HG02610 (cell line): ENCODE data around the gene OCA2.
"Not testable (repeated sequence)": the region's sequence is repeated elsewhere in the genome, so short reads cannot be mapped to it uniquely, and the experiment has no call there.

Source experiments
- ATAC-seq: cut with Tn5 transposase; IDR thresholded peaks from one replicate; pipeline ENCODE4 v1.9.1; 2021; ENCODE audit warnings: mild to moderate bottlenecking, moderate library complexity; ENCODE audit not compliant: unreplicated experiment

Gene OCA2

DNA sequence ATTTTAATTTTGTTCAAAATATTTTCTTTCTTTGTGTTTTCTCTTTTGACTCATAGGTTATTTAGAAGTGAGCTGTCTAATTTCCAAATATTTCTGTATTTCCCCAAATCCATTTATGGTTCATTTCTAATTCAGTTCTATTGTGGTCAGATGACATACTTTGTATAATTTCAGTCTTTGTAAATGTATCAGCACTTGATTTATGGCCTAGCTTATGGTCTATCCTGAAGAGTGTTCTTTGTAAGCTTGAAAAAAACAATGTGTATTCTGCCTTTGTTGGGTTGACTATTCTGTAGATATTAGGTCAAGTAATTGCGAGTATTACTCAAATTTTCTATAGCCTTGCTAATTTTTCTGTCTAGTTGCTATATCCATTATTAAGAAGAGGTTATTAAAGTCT is 311.2 kb downstream of the OCA2 start:
- ATAC-seq, result no peak

DNA sequence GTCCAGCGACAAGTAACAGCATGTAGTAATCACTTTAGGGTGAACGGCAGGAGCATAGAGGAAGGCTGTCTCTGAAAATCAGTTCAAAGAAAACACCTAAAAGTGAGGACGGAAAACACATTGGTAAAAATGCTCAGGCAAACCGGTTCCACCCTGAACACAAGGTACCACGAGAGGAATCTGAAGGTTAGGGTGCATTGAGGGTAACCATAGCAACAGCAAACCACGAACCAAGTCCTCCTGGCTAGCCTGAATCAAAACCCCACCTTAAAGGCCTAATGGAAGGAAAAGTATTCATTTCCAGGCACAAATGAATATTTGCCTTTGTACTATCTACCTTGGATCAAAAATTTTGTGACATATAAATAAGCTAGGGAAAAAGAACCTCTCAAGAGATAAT is 315.0 kb downstream of the OCA2 start:
- no peak for ATAC-seq

GRCh38 chr15:27783678-27784077 is 315.4 kb downstream of the OCA2 start:
- ATAC-seq, result no peak

DNA sequence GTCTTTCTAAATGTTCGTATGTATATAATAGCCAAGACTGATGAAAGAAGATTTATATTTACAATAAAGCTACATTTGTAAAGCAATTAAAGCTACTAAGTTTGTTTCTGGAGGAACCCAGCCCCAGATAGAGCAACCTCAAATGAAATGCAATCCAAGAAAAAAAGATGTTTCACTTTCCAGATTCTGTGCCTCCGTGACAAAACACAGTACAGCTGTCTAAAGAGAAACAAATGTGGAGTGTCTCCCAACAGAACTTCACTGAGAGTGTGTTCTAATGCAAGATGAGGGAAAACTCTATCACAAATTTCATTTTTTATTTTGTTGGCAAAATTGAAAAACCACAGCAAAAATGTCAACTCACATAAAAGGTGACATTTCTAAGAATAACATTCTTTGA is 317.0 kb downstream of the OCA2 start:
- no peak for ATAC-seq

- ATAC-seq, result no peak
Observed at GRCh38 chr15:27776501-27776900, 322.6 kb downstream of the OCA2 start.

DNA sequence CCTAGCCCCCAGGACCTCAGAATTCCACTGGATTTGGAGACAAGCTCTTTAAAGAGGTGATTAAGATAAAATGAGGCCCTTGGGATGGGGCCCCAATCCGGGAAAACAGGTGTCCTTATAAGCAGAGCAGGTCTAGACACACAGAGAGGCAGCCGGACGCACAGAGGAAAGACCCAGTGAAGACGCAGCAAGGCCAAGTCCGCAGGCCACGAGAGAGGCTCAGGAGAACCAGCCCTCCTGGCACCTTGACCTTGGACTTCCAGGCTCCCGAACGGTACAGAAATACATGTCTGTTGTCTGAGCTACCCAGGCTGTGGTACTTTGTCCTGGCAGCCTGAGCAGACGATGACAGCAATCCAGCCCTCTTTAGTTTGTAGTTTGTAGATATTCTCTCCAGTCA is 324.5 kb downstream of the OCA2 start:
- ATAC-seq, result no peak

DNA sequence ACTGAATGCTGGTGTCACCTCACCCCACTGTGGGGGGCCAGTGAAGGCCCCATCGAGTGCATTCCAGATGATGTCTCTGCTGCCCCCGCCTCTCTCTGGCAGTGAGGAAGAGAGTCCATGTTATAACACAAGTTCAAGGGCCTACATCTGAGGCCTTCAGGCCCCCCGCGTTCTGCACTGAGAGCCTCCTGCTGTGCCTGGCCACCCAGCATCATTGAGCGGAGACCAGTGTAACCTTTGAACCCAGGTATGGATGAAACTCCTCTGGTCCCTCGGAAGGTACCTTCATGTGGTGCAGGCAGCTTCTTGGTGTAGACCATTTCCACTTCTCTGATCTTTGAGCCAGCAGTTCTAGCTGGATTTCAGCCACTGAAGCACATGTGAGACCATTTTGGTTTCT is 324.9 kb downstream of the OCA2 start:
- ATAC-seq, result no peak

DNA sequence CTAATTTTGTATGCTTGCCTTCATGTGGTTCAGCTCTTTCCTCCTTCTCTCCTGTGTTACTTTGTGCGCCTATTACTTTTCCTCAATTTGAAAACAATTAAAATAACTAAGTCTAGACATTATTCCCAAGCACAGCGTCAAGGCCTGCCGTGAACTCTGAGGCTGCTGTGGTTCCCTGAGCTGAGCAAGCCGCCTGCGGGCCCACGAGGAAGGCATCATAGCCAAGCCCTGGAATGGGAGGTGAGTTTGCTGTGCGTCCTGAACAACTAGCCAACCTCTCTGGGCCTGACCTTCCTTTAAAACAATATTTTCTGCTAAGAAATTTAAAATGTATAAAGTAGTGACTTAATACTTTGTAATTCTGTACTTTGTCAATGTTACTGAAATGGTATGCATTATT is 327.2 kb downstream of the OCA2 start:
- ATAC-seq, result no peak

DNA sequence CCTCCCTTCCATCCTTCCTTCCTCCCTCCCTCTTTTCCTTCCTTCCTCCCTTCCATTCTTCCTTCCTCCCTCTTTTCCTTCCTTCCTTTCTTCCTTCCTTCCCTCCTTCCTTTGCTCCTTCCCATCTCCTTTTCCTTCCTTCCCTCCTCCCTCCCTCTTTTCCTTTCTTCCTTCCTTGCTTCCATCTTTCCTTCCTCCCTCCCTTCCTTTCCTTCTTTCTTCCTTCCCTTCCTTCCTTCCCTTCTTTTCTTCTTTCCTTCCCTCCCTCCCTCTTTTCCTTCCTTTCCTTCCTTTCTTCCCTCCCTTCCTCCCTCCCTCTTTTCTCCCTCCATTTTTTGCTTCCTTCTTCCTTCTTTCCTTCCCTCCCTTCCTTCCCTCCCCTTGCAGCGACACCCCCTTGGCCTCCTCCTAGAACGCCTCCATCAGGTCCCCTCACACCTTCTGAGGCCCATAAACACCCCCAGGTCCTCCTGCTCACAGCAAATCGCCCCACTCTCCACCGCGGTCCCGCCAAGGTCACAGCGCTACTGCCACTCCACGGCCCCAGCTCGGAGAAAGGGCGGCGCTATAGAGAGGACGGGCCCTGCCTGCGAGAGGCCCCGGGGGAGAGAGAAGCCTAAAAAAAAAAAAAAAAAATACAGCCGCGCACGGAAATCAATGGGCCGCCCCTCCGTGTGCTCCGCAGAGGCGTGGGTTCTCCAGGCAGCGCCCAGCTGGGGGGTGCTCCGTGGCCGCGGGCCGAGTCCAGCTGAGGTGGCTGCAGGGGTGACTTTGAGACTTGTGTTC is 328.2 kb downstream of the OCA2 start:
- no peak for ATAC-seq

DNA sequence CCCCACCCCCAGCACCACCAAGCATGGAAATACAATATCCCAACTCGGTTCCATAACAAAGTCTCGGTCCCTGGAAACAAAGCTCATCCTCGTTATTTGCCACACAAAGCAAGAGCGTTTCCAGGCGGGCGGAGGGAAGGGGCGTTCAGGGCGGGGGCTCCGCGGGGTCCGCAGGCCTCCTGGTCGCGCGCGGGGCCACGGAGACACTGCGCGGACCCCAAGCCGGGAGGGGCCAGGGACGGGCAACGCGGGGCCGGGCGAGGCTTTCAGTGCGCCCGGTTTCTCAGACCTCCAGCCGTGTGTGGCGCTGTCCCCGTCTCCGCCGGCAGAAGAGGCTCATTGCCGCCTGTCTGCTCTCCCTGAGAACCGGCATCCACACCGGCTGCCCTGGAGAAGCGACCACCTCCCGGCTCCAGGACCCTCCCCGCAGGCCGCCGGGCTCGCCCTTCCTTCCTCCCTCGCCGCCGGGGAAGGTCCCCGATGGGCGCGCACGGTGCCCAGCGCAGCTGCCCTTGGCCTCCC is 329.0 kb downstream of the OCA2 start:
- ATAC-seq, result no peak

DNA sequence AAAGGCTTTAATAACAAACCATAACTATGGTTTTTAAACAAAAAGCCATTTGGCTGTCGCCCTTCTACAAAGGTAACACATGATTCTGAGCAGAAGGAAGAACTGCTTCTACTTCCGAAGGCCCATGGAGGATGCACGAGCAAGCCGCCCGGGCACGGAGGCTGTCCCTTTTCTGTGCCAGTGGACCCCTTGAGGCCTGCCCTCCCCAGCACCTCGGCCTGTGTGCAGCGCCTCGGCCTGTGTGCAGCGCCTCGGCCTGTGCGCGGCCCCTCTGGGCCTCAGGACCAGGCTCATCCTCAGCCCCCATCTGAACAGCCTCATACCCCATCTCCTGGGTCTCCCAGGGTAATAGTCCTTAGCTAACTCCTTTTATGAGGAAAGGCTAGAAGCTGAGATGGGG is 329.5 kb downstream of the OCA2 start:
- no peak for ATAC-seq

- no peak for ATAC-seq
Observed at GRCh38 chr15:27768732-27769475, 330.2 kb downstream of the OCA2 start.

DNA sequence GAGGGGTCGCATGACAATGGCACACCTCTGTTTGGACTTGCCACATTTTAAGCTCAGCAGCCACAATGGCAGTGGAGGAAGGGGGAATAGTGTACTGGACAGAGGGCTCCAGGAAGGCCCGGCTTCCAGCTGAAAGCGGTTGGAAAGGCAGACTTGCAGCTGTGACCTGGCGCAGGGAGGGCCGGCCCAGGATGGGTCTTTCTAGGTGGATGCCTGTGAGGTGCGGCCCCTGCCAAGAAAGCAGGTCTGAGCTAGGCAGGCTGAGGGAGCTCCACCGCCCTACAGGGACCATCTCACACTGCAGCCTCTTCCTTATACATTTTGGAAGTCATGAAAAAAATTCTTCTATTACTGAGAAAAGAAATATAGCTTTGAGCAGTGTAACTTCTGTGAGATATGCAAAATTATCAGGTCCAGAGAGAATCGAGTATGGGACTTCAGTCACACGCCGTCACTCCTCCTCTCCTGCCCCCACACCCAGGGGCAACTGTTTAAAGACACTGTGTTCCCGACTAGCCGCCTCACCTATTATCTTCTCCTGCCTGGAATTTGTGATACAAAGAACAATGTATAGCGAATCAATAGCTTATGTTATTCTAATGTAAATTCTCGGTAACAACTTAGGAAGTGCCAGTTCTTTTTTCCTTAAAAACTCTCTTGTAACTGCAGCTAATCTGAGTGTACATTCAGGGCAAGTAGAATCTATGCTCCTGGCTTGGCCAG is 331.0 kb downstream of the OCA2 start:
- ATAC-seq, result no peak

- not testable (repeated sequence) for ATAC-seq
Observed at GRCh38 chr15:27767430-27767829, 331.7 kb downstream of the OCA2 start.

- ATAC-seq, result no peak
Observed at GRCh38 chr15:27764339-27764738, 334.8 kb downstream of the OCA2 start.

- no peak for ATAC-seq
Observed at GRCh38 chr15:27763514-27763913, 335.6 kb downstream of the OCA2 start.

DNA sequence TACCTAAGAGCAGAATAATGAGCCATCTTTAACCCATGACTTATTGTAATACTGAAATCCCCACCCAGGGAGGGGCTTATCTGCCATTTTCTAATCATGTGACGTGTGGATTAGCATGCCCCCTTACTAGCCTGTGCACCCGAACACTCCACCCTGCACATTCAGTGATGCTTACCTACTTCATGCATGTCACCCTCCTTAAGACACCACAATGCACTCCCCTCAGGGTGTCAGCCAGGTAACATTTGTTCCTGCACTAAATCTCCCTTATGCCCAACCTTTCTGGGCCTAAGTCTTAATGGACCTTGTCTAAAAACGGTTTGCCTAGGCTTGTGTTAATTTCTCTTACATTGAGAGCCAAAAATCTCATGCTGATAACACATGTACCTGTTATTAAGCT is 336.6 kb downstream of the OCA2 start:
- ATAC-seq, result no peak

GRCh38 chr15:27757052-27757451 is 342.1 kb downstream of the OCA2 start:
- ATAC-seq, result no peak

- ATAC-seq, result no peak
Observed at GRCh38 chr15:27752691-27753090, 346.4 kb downstream of the OCA2 start.

DNA sequence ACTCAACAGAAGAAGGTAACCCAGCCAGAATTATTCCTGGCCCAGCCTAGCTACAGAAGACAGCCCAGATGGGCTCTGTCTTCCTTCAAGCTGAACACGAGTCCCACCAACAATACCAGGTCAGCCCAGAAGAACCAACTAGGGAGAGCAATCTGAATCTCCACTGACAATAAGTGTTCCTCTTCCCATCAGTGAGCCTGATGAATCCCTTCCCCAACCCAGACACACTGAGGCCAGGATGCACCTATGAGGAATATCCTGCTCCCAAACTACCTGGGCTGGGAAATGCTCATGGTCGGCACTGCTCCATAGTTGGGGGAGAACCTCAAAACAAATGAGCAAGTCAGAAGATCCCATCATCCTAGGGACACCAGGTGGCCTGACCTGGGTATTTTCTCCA is 351.1 kb downstream of the OCA2 start:
- no peak for ATAC-seq

GRCh38 chr15:27746401-27746955 is 352.6 kb downstream of the OCA2 start:
- no peak for ATAC-seq
